H9 (cell line): ENCODE measurements around the gene HYI. TPM values are rescaled to one million over a fixed set of nuclear protein-coding genes. Genes with fewer than 3 reads are reported as not detected.

Experiments used
- DNase-seq: peaks from one replicate; pipeline ENCODE4 v3.0.0-alpha.2; 2017
- H2AFZ ChIP-seq: one replicate; pipeline ENCODE4 v1.6.1; 2013; ENCODE audit warnings: mild to moderate bottlenecking, low read length, control low read depth, moderate library complexity
- H2AK5ac ChIP-seq: 2 replicates; pipeline ENCODE4 v1.6.1; 2013; ENCODE audit warnings: low read length, control low read depth, mixed read lengths; ENCODE audit not compliant: insufficient read length
- H2BK120ac ChIP-seq: one replicate; pipeline ENCODE4 v1.6.1; 2013; ENCODE audit warnings: low read depth, mild to moderate bottlenecking, low read length, control low read depth, inconsistent platforms; ENCODE audit not compliant: poor library complexity, severe bottlenecking
- H2BK12ac ChIP-seq: 2 replicates; pipeline ENCODE4 v1.6.1; 2013; ENCODE audit warnings: low read length, control low read depth, mixed read lengths, low read depth; ENCODE audit not compliant: insufficient read length
- H2BK15ac ChIP-seq: 2 replicates; pipeline ENCODE4 v1.6.1; 2013; ENCODE audit warnings: low read depth, low read length, control low read depth
- H2BK20ac ChIP-seq: one replicate; pipeline ENCODE4 v1.6.1; 2013; ENCODE audit warnings: low read depth, mild to moderate bottlenecking, low read length, control low read depth, inconsistent platforms; ENCODE audit not compliant: poor library complexity, severe bottlenecking
- H2BK5ac ChIP-seq: 2 replicates; pipeline ENCODE4 v1.6.1; 2013; ENCODE audit warnings: low read length, control low read depth, mixed read lengths; ENCODE audit not compliant: insufficient read length
- H3K14ac ChIP-seq: 2 replicates; pipeline ENCODE4 v1.6.1; 2013; ENCODE audit warnings: low read length, control low read depth; ENCODE audit not compliant: insufficient read depth
- H3K18ac ChIP-seq: 2 replicates; pipeline ENCODE4 v1.6.1; 2013; ENCODE audit warnings: low read depth, mild to moderate bottlenecking, mixed read lengths, low read length, control low read depth; ENCODE audit not compliant: insufficient read length
- H3K23ac ChIP-seq: 2 replicates; pipeline ENCODE4 v1.6.1; 2013; ENCODE audit warnings: low read length, control low read depth, mixed read lengths, low read depth; ENCODE audit not compliant: insufficient read length
- H3K23me2 ChIP-seq: 2 replicates; pipeline ENCODE4 v1.6.1; 2013; ENCODE audit warnings: low read depth, mild to moderate bottlenecking, mixed read lengths, low read length, control low read depth; ENCODE audit not compliant: insufficient read length, poor library complexity, severe bottlenecking
- H3K27ac ChIP-seq: 2 replicates; pipeline ENCODE4 v1.5.1; 2013; ENCODE audit warnings: low read length, control low read depth, mixed read lengths, low read depth; ENCODE audit not compliant: insufficient read length
- H3K27me3 ChIP-seq: 2 replicates; pipeline ENCODE4 v1.6.1; 2013; ENCODE audit warnings: low read length, control low read depth, inconsistent platforms; ENCODE audit not compliant: insufficient read depth
- H3K4ac ChIP-seq: 2 replicates; pipeline ENCODE4 v1.6.1; 2013; ENCODE audit warnings: low read depth, mild to moderate bottlenecking, control low read depth, inconsistent platforms, low read length, moderate library complexity
- H3K4me1 ChIP-seq: 2 replicates; pipeline ENCODE4 v1.6.1; 2013; ENCODE audit warnings: low read length, control low read depth, inconsistent platforms; ENCODE audit not compliant: insufficient read depth
- H3K4me2 ChIP-seq: 2 replicates; pipeline ENCODE4 v1.6.1; 2013; ENCODE audit warnings: low read length, control low read depth, mixed read lengths; ENCODE audit not compliant: insufficient read length, insufficient read depth
- H3K56ac ChIP-seq: 2 replicates; pipeline ENCODE4 v1.6.1; 2013; ENCODE audit warnings: low read depth, mild to moderate bottlenecking, mixed read lengths, low read length, control low read depth; ENCODE audit not compliant: insufficient read length
- H3K79me1 ChIP-seq: 2 replicates; pipeline ENCODE4 v1.6.1; 2013; ENCODE audit warnings: low read depth, mild to moderate bottlenecking, moderate library complexity, low read length, control low read depth, inconsistent platforms; ENCODE audit not compliant: insufficient read depth, poor library complexity, severe bottlenecking
- H3K79me2 ChIP-seq: 2 replicates; pipeline ENCODE4 v1.6.1; 2013; ENCODE audit warnings: low read length, control low read depth, inconsistent platforms; ENCODE audit not compliant: insufficient read depth
- H3K9ac ChIP-seq: 2 replicates; pipeline ENCODE4 v1.6.1; 2013; ENCODE audit warnings: low read length, control low read depth, mixed read lengths; ENCODE audit not compliant: insufficient read length; ENCODE audit errors: extremely low read depth
- H3K9me3 ChIP-seq: one replicate; pipeline ENCODE4 v1.6.1; 2013; ENCODE audit warnings: low read depth, low read length, inconsistent platforms; ENCODE audit not compliant: control insufficient read depth
- H3T11ph ChIP-seq: one replicate; pipeline ENCODE4 v1.6.1; 2013; ENCODE audit warnings: mild to moderate bottlenecking, low read length, control low read depth, inconsistent platforms
- H4K20me1 ChIP-seq: one replicate; pipeline ENCODE4 v1.6.1; 2013; ENCODE audit not compliant: control insufficient read depth, insufficient read length, insufficient read depth
- H4K5ac ChIP-seq: 2 replicates; pipeline ENCODE4 v1.6.1; 2013; ENCODE audit warnings: low read depth, mild to moderate bottlenecking, mixed read lengths, low read length, control low read depth; ENCODE audit not compliant: insufficient read length
- H4K8ac ChIP-seq: replicated peaks from 2 replicates; pipeline ENCODE4 v1.6.1; 2013; ENCODE audit warnings: low read length, control low read depth, mixed read lengths, low read depth; ENCODE audit not compliant: insufficient read length
- H4K91ac ChIP-seq: 2 replicates; pipeline ENCODE4 v1.6.1; 2013; ENCODE audit warnings: low read depth, mild to moderate bottlenecking, moderate library complexity, mixed read lengths, low read length, control low read depth; ENCODE audit not compliant: insufficient read length
- H3K27ac Mint-ChIP-seq, 3 experiments: 2 replicates in 2 of 3; 3 replicates in 1 of 3; pipeline ENCODE4 v1.8.0; 2020 to 2021; ENCODE audit warnings: mixed read lengths in 3 of 3, mild to moderate bottlenecking in 1 of 3, moderate library complexity in 1 of 3
- H3K27me3 Mint-ChIP-seq: 2 replicates; pipeline ENCODE4 v1.8.0; 2021; ENCODE audit warnings: low read depth, mild to moderate bottlenecking, moderate library complexity, mixed read lengths
- H3K36me3 Mint-ChIP-seq, 3 experiments: 2 replicates in 2 of 3; 3 replicates in 1 of 3; pipeline ENCODE4 v1.8.0; 2020 to 2021; ENCODE audit warnings: low read depth in 3 of 3, mixed read lengths in 3 of 3; ENCODE audit not compliant: insufficient read depth in 1 of 3
- H3K4me1 Mint-ChIP-seq, 2 experiments: 2 replicates each; pipeline ENCODE4 v1.8.0; 2020; ENCODE audit warnings: mixed read lengths in 2 of 2
- H3K4me3 Mint-ChIP-seq, 2 experiments: 2 replicates in 1 of 2; 3 replicates in 1 of 2; pipeline ENCODE4 v1.8.0; 2020 to 2021; ENCODE audit warnings: mild to moderate bottlenecking in 2 of 2, mixed read lengths in 2 of 2, moderate library complexity in 1 of 2
- H3K9me3 Mint-ChIP-seq, 2 experiments: 2 replicates in 1 of 2; 3 replicates in 1 of 2; pipeline ENCODE4 v1.8.0; 2020; ENCODE audit warnings: mild to moderate bottlenecking in 2 of 2, mixed read lengths in 2 of 2, moderate library complexity in 1 of 2
- WGBS: extraction: QIAGEN DNeasy Blood & Tissue Kit; methylation state at CpG from one replicate; pipeline ENCODE4 v1.1.7; 2013; ENCODE audit warnings: missing lambda C conversion rate, low lambda C conversion rate, mixed read lengths; ENCODE audit not compliant: insufficient read length; ENCODE audit errors: extremely low coverage; 5-methylcytosine and 5-hydroxymethylcytosine counted together
- total RNA-seq: library from RNA; stranded (reverse); gene quantifications from 2 replicates; pipeline ENCODE4 v1.2.1, GENCODE V29; 2021
- TF ChIP-seq, protein P1 (sequence below): fragments of 200-600 bp; sonication (generic); conservative IDR thresholded peaks from 3 replicates; pipeline ENCODE4 v1.8.0; 2021; ENCODE audit warnings: antibody characterized with exemption, mild to moderate bottlenecking

Gene HYI
- total RNA-seq, 1 experiment from 2014 or later, result 16.1 TPM

DNA sequence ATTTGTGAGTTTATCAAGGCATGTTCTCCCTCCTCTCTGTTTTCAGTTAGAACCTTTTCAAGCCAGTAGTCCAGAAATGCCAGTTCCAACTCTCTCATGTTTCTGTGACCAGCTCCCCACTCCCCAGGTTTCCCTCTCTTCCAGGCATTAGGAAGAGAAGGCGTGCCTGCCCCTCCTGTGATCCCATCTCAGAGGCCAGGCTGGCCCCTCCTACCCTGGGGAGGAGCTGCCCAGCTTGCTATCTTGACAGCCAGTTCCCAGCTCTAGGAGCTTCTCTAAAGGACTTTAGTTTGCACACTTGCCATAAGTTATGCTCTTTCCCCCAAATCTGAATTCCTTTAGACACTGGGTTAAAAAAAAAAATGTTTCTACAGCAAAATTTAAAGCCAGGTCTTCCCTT is 8.9 kb downstream of the HYI start:
- H3K79me1 ChIP-seq, result no peaks in the 10 kb centered on the region
- no peaks in the 10 kb centered on the region for H3K27me3 Mint-ChIP-seq
- H2AFZ ChIP-seq, result no peak overlapping the region
- no peak overlapping the region; a peak in 1 of 5 replicates for H3K4me3 Mint-ChIP-seq
- H3T11ph ChIP-seq, result no peak overlapping the region
- no peak overlapping the region for H4K8ac ChIP-seq
- H3K23ac ChIP-seq, result no peak overlapping the region
- no peak overlapping the region for H3K27ac Mint-ChIP-seq
- no peak overlapping the region for H3K27ac ChIP-seq
- no peaks in the 10 kb centered on the region for H3K79me2 ChIP-seq
- no peak overlapping the region for H3K9ac ChIP-seq
- H2BK5ac ChIP-seq, result no peak overlapping the region
- no peaks in the 10 kb centered on the region for H3K9me3 Mint-ChIP-seq
- no peaks in the 10 kb centered on the region for H3K9me3 ChIP-seq
- H3K36me3 Mint-ChIP-seq, result peaks cover 19 to 69% (median 50%) of the 10 kb centered on the region in 3 experiments; a peak in 6 of 7 replicates
- no peaks in the 10 kb centered on the region for H3K27me3 ChIP-seq
- no peak overlapping the region for H3K4me2 ChIP-seq
- H2BK15ac ChIP-seq, result no peak overlapping the region
- no peak overlapping the region for H2BK20ac ChIP-seq
- H3K4me1 ChIP-seq, result no peaks in the 10 kb centered on the region
- no peak overlapping the region for H3K56ac ChIP-seq
- no peaks in the 10 kb centered on the region for H4K20me1 ChIP-seq
- TF ChIP-seq, protein P1, sequence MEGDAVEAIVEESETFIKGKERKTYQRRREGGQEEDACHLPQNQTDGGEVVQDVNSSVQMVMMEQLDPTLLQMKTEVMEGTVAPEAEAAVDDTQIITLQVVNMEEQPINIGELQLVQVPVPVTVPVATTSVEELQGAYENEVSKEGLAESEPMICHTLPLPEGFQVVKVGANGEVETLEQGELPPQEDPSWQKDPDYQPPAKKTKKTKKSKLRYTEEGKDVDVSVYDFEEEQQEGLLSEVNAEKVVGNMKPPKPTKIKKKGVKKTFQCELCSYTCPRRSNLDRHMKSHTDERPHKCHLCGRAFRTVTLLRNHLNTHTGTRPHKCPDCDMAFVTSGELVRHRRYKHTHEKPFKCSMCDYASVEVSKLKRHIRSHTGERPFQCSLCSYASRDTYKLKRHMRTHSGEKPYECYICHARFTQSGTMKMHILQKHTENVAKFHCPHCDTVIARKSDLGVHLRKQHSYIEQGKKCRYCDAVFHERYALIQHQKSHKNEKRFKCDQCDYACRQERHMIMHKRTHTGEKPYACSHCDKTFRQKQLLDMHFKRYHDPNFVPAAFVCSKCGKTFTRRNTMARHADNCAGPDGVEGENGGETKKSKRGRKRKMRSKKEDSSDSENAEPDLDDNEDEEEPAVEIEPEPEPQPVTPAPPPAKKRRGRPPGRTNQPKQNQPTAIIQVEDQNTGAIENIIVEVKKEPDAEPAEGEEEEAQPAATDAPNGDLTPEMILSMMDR, result no peak
- H4K5ac ChIP-seq, result no peak overlapping the region
- H3K23me2 ChIP-seq, result no peaks in the 10 kb centered on the region
- no peak overlapping the region for H2AK5ac ChIP-seq
- no CpG with 5 or more reads among the region's 1 CpG for WGBS
- no peak overlapping the region for H2BK120ac ChIP-seq
- peaks cover 0 to 4% of the 10 kb centered on the region in 2 experiments; a peak in 2 of 4 replicates for H3K4me1 Mint-ChIP-seq
- H2BK12ac ChIP-seq, result no peak overlapping the region
- no peak overlapping the region for H3K18ac ChIP-seq
- H3K14ac ChIP-seq, result no peak overlapping the region
- DNase-seq, result peak; percentile 29
- no peak overlapping the region for H3K4ac ChIP-seq
- H4K91ac ChIP-seq, result no peak overlapping the region
